Measurements from ENCODE around the gene TMEM89. TPM values are rescaled to one million over a fixed set of nuclear protein-coding genes. Genes with fewer than 3 reads are reported as not detected.

The TMEM89 gene
- total and polyA plus RNA-seq, 2 donors (not counting 1 experiment from before 2014, with no cell fraction given) = not detected

DNA sequence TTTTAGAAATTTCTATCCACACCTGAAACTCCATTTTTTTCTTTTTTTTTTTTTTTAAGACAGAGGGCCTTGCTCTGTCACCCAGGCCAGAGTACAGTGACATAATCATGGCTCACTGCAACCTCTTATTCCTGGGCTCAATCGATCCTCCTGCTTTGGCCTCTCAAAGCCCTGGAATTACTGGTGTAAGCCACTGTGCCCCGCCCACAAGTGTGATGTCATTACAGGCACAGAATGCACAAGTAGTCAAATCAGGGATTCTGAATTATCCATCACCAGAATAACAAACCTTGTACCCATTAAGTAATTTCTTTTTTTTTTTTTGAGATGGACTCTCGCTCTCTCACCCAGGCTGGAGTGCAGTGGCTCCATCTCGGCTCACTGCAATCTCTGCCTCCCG is 14.1 kb downstream of the TMEM89 start:
- DNase-seq (no peak), ATAC-seq (ENCODE audit: low read depth) (no peak)
- H3K9me3 ChIP-seq (ENCODE audit: control extremely low read depth in 1 of 3, control insufficient read depth in 2 of 3, insufficient read depth in 1 of 3, low read length in 2 of 3) = no peaks in the 10 kb centered on the region
- H4K20me1 ChIP-seq (ENCODE audit: control insufficient read depth, insufficient read depth, low read length, poor library complexity, severe bottlenecking) = no peaks in the 10 kb centered on the region
- 95% methylated on average over 4 of the region's 5 CpGs for WGBS (ENCODE audit: insufficient coverage)
- peaks cover 10 to 14% of the 10 kb centered on the region in 2 donors for H3K4me1 ChIP-seq (ENCODE audit: control insufficient read depth in 2 of 2, insufficient read depth in 2 of 2, low read length in 2 of 2)
- Mint-ChIP-seq H3K27ac (no peak overlapping the region), H3K4me3 (no peak overlapping the region), H3K27me3 (no peaks in the 10 kb centered on the region), H3K4me1 (peaks cover 15% of the 10 kb centered on the region), H3K9me3 (ENCODE audit: insufficient read depth) (no peaks in the 10 kb centered on the region)
- H3K4me2 ChIP-seq (replicated peaks; ENCODE audit: low read depth, low read length, poor library complexity, severe bottlenecking) = no peak overlapping the region
- no peak overlapping the region for H2AFZ ChIP-seq (ENCODE audit: insufficient read depth, low read depth, low read length, poor library complexity, severe bottlenecking)
- H3K27me3 ChIP-seq (replicated peaks in 1 of 4; ENCODE audit: control extremely low read depth in 1 of 4, control insufficient read depth in 3 of 4, insufficient read depth in 4 of 4, low read length in 3 of 4) = no peaks in the 10 kb centered on the region
- H3K9ac ChIP-seq (ENCODE audit: low read length) = no peak overlapping the region
- H3K79me2 ChIP-seq (ENCODE audit: control insufficient read depth, insufficient read depth, low read length) = peaks cover 30% of the 10 kb centered on the region
- H3K4me3 ChIP-seq (ENCODE audit: control extremely low read depth in 1 of 5, extremely low read depth in 1 of 5, insufficient read depth in 1 of 5, low read depth in 2 of 5, low read length in 4 of 5) = no peak overlapping the region
- peaks cover 0 to 35% of the 10 kb centered on the region in 2 experiments for H3K36me3 ChIP-seq (replicated peaks in 1 of 2; ENCODE audit: control extremely low read depth in 1 of 2, control insufficient read depth in 1 of 2, extremely low read depth in 1 of 2, insufficient read depth in 2 of 2, low read length in 1 of 2)
- H3K27ac ChIP-seq (ENCODE audit: low read length in 2 of 2) = no peak overlapping the region
- ChIA-PET POLR2A (no interaction called here), CTCF (no interaction called here)
- intact Hi-C loops (cut with micrococcal nuclease) = no loop called here
- TF ChIP-seq, protein P1, sequence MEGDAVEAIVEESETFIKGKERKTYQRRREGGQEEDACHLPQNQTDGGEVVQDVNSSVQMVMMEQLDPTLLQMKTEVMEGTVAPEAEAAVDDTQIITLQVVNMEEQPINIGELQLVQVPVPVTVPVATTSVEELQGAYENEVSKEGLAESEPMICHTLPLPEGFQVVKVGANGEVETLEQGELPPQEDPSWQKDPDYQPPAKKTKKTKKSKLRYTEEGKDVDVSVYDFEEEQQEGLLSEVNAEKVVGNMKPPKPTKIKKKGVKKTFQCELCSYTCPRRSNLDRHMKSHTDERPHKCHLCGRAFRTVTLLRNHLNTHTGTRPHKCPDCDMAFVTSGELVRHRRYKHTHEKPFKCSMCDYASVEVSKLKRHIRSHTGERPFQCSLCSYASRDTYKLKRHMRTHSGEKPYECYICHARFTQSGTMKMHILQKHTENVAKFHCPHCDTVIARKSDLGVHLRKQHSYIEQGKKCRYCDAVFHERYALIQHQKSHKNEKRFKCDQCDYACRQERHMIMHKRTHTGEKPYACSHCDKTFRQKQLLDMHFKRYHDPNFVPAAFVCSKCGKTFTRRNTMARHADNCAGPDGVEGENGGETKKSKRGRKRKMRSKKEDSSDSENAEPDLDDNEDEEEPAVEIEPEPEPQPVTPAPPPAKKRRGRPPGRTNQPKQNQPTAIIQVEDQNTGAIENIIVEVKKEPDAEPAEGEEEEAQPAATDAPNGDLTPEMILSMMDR (IDR thresholded peaks at IDR 0.05) = no peak
- no peak for TF ChIP-seq EZH2 (IDR thresholded peaks at IDR 0.05; ENCODE audit: borderline replicate concordance, insufficient read depth, low read depth, low read length, poor library complexity, severe bottlenecking)

DNA sequence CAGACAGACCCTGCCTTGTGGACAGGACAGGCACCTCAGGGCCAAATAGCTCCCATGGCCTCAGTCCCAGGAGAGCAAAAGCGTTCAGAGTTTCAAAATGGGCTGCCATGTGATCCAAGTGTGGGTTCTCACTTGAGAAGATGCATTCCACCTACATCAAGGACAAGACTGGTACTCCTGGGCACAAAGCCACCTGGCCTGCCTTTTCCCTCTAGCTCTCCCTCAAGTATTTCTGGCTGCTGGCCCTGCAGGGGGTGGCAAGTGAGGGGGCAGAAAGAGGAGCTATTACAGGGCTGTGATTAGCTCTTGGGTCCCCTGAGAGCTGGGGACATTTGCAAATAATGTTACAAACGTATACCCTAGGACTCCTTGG is 20.0 kb downstream of the TMEM89 start:
- Histone ChIP-seq H3K9ac (ENCODE audit: low read length) (no peak overlapping the region), H3K36me3 (replicated peaks in 1 of 2; ENCODE audit: control extremely low read depth in 1 of 2, control insufficient read depth in 1 of 2, extremely low read depth in 1 of 2, insufficient read depth in 2 of 2, low read length in 1 of 2) (peaks cover 0 to 80% of the 10 kb centered on the region in 2 experiments), H4K20me1 (ENCODE audit: control insufficient read depth, insufficient read depth, low read length, poor library complexity, severe bottlenecking) (no peaks in the 10 kb centered on the region), H2AFZ (ENCODE audit: insufficient read depth, low read depth, low read length, poor library complexity, severe bottlenecking) (no peak overlapping the region), H3K4me1 (ENCODE audit: control insufficient read depth in 2 of 2, insufficient read depth in 2 of 2, low read length in 2 of 2) (no peaks in the 10 kb centered on the region), H3K27me3 (replicated peaks in 1 of 4; ENCODE audit: control extremely low read depth in 1 of 4, control insufficient read depth in 3 of 4, insufficient read depth in 4 of 4, low read length in 3 of 4) (no peaks in the 10 kb centered on the region), H3K4me2 (replicated peaks; ENCODE audit: low read depth, low read length, poor library complexity, severe bottlenecking) (no peak overlapping the region), H3K79me2 (ENCODE audit: control insufficient read depth, insufficient read depth, low read length) (no peaks in the 10 kb centered on the region), H3K4me3 (ENCODE audit: control extremely low read depth in 1 of 5, extremely low read depth in 1 of 5, insufficient read depth in 1 of 5, low read depth in 2 of 5, low read length in 4 of 5) (no peak overlapping the region), H3K27ac (ENCODE audit: low read length in 2 of 2) (no peak overlapping the region), H3K9me3 (ENCODE audit: control extremely low read depth in 1 of 3, control insufficient read depth in 2 of 3, insufficient read depth in 1 of 3, low read length in 2 of 3) (no peaks in the 10 kb centered on the region)
- H3K9me3 Mint-ChIP-seq (ENCODE audit: insufficient read depth) = no peaks in the 10 kb centered on the region
- H3K4me1 Mint-ChIP-seq = no peaks in the 10 kb centered on the region
- CTCF ChIA-PET = interaction anchor here (0.6 to 1.5 kb wide), 2 partner anchors 61 to 201 kb away, joined by 3 to 4 read pairs; no protein-coding TSS in a partner anchor
- no peak for ATAC-seq (ENCODE audit: low read depth)
- 60% methylated on average over 2 of the region's 2 CpGs for WGBS (ENCODE audit: insufficient coverage)
- no peak overlapping the region for H3K4me3 Mint-ChIP-seq
- no peak overlapping the region for H3K27ac Mint-ChIP-seq
- POLR2A ChIA-PET = no interaction called here
- no peaks in the 10 kb centered on the region for H3K27me3 Mint-ChIP-seq
- TF ChIP-seq EZH2 (IDR thresholded peaks at IDR 0.05; ENCODE audit: borderline replicate concordance, insufficient read depth, low read depth, low read length, poor library complexity, severe bottlenecking) = no peak
- TF ChIP-seq, protein P1 (IDR thresholded peaks at IDR 0.05) = no peak
- no peak for DNase-seq
- intact Hi-C loops (cut with micrococcal nuclease) = no loop called here
